G401 (cell line): Measurements from ENCODE around the gene PPOX. TPM values are rescaled to one million over a fixed set of nuclear protein-coding genes. Genes with fewer than 3 reads are reported as not detected.

Experiments
- DNase-seq: peaks from one replicate; pipeline ENCODE4 v3.0.0-alpha.2; 2015; ENCODE audit warnings: low spot score
- in situ Hi-C: cut with HindIII; loops from 2 replicates; pipeline ENCODE4 v1.10.0; 2016; ENCODE audit warnings: low sequenced_read_pairs, mixed read lengths
- total RNA-seq: library from RNA; depleted of rRNA; stranded (reverse); fragments of >200 nt; shearing (Covaris generic); gene quantifications from 2 replicates; pipeline ENCODE4 v1.2.3, GENCODE V29; 2014

PPOX gene
- total RNA-seq, 1 experiment from 2014 or later, result 27.2 TPM

GRCh38 chr1:161172349-161172748, 6.1 kb downstream of the PPOX start:
- in situ Hi-C loops, result no loop called here
- DNase-seq, result no peak

- in situ Hi-C loops, result no loop called here
- no peak for DNase-seq
Measured at GRCh38 chr1:161172776-161173376, 6.7 kb downstream of the PPOX start.

- in situ Hi-C loops, result no loop called here
- DNase-seq, result no peak
Measured at GRCh38 chr1:161173711-161174110, 7.5 kb downstream of the PPOX start.

GRCh38 chr1:161174911-161175310, 8.7 kb downstream of the PPOX start:
- no peak for DNase-seq
- in situ Hi-C loops, result no loop called here

- in situ Hi-C loops, result no loop called here
- no peak for DNase-seq
Measured at GRCh38 chr1:161175771-161176453, 9.7 kb downstream of the PPOX start.

GRCh38 chr1:161176468-161177111, 10.4 kb downstream of the PPOX start:
- DNase-seq, result no peak
- in situ Hi-C loops, result no loop called here

GRCh38 chr1:161177112-161177935, 11.1 kb downstream of the PPOX start, which contains the start of gene B4GALT3:
B4GALT3 (minus strand) TSS chr1:161177507; CDS start chr1:161176060, 1,447 bp downstream.
- in situ Hi-C loops, result no loop called here
- DNase-seq, result peak; percentile 86

GRCh38 chr1:161177936-161178244, 11.7 kb downstream of the PPOX start:
- DNase-seq, result no peak
- in situ Hi-C loops, result no loop called here

- in situ Hi-C loops, result no loop called here
- DNase-seq, result no peak
Measured at GRCh38 chr1:161179698-161180097, 13.5 kb downstream of the PPOX start.

GRCh38 chr1:161180639-161181038, 14.4 kb downstream of the PPOX start:
- no peak for DNase-seq
- in situ Hi-C loops, result no loop called here

GRCh38 chr1:161182214-161182613, 16.0 kb downstream of the PPOX start:
- DNase-seq, result no peak
- in situ Hi-C loops, result no loop called here

GRCh38 chr1:161185282-161185682, 19.1 kb downstream of the PPOX start:
- in situ Hi-C loops, result no loop called here
- DNase-seq, result peak; percentile 70

GRCh38 chr1:161185732-161186311, 19.6 kb downstream of the PPOX start:
- DNase-seq, result no peak
- in situ Hi-C loops, result no loop called here

- in situ Hi-C loops, result no loop called here
- no peak for DNase-seq
Measured at GRCh38 chr1:161187311-161187710, 21.1 kb downstream of the PPOX start.

GRCh38 chr1:161188381-161188780, 22.2 kb downstream of the PPOX start:
- DNase-seq, result no peak
- in situ Hi-C loops, result no loop called here

- no peak for DNase-seq
- in situ Hi-C loops, result no loop called here
Measured at GRCh38 chr1:161189036-161189435, 22.8 kb downstream of the PPOX start.

- in situ Hi-C loops, result no loop called here
Measured at GRCh38 chr1:161190962-161191521, 24.8 kb downstream of the PPOX start.

GRCh38 chr1:161191971-161192370, 25.7 kb downstream of the PPOX start:
- in situ Hi-C loops, result no loop called here

More at GRCh38 chr1:161190962-161191521, 24.8 kb downstream of the PPOX start:
- no peak for DNase-seq

More at GRCh38 chr1:161191971-161192370, 25.7 kb downstream of the PPOX start:
- no peak for DNase-seq
